ENCODE measurements around the gene PTPRU.

PTPRU gene

DNA sequence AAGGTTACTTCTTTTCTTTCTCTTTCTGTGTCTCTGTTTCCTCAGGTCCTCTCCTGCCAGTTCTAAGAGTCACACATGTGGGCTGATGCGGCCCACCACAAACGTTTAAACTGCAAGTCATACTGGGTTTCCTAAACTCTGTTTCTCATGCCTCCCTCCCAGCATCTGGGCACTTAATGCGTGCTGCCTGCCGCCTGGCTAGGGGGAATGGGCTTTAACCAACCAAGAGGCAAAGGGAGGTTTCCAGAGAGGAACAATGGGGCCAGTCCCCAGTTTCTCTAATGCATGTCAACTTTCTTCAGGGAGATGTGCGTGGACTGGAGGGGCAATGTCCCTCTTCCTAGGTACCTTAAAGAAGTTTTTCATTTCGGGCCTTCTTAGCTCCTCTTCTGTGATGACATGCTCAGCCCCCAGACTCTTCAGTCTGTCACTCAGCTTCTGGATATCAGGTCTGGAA is 34.7 kb upstream of the PTPRU start:
- no peak overlapping the region for H3K4me2 ChIP-seq
- TF ChIP-seq Cebpa-rat (IDR thresholded peaks at IDR 0.05), result no peak
- H4K20me1 ChIP-seq, result peaks cover 20% of the 10 kb centered on the region; the same call in 1 of the 2 replicates
- H3K27ac ChIP-seq, result no peak overlapping the region
- H3K9me3 ChIP-seq, result no peaks in the 10 kb centered on the region
- no peaks in the 10 kb centered on the region for H3K27me3 ChIP-seq
- H3K36me3 ChIP-seq, result peaks cover 96% of the 10 kb centered on the region
- no peak overlapping the region for H3K4me3 ChIP-seq
- peak overlapping the region; percentile 38 for H3K9ac ChIP-seq
- H3K4me1 ChIP-seq, result peaks cover 8% of the 10 kb centered on the region; the same call in 1 of the 2 replicates

DNA sequence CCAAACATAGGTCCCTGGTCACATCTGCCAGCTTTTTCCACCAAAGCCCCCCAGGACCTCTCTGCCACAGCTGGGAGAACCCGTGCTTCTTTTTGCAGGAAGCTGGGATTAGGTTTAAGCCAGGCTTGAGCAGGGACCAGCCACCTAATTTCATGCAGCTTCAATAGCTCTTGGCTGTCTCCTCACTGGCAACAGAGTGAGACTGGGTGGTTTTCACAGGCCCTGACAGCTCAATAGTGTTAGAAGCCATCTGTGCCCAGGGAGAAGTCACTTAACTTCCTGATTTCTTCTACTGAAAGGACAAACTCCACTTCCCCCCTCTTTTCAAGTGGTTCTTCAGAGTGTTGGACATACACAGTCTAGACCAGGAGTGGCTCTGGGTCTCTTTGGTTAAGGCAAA is 34.3 kb upstream of the PTPRU start:
- Histone ChIP-seq H3K4me1 (peaks cover 8% of the 10 kb centered on the region; the same call in 1 of the 2 replicates), H3K9me3 (no peaks in the 10 kb centered on the region), H3K4me2 (no peak overlapping the region), H3K9ac (peak overlapping the region; percentile 38), H3K4me3 (no peak overlapping the region), H3K36me3 (peaks cover 96% of the 10 kb centered on the region), H4K20me1 (peaks cover 20% of the 10 kb centered on the region; the same call in 1 of the 2 replicates), H3K27me3 (no peaks in the 10 kb centered on the region), H3K27ac (no peak overlapping the region)
- no peak for TF ChIP-seq Cebpa-rat (IDR thresholded peaks at IDR 0.05)

DNA sequence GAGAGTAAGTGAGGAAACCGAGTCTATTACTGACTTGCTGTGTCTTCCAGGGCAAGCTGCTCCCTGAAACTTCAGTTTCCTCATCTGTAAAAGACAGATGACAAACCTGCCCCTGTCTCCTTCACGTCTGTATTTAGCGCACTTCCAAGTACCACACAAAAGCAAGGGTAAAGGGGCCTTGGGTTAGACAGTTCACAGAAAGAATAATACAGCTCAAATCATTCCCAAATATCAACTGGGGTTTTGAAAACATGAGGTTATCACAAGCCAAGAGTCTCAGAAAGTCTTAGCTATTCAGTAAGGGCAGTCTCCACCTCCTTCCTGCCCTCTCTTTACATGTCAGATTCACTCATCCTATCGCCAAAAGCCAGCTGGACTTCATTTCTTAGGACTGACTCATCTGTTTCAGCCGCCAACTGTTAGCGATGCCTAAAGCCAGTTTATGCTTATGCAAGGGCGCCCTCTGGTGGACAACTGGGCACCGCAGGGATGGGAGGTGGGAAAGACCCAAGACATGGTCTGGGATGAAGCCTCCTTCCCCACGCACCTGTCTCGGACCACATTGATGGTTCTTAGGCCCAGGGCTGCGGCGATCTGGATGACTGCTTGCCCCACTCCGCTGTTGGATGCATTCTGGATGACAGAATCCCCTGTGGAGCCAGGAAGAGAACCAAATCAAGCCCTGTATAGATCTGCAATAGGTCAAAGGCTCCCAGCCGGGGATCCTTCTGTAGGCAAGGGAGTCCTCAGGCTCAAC is 33.6 kb upstream of the PTPRU start:
- no peak for TF ChIP-seq Cebpa-rat (IDR thresholded peaks at IDR 0.05)
- H3K36me3 ChIP-seq, result peaks cover 96% of the 10 kb centered on the region

DNA sequence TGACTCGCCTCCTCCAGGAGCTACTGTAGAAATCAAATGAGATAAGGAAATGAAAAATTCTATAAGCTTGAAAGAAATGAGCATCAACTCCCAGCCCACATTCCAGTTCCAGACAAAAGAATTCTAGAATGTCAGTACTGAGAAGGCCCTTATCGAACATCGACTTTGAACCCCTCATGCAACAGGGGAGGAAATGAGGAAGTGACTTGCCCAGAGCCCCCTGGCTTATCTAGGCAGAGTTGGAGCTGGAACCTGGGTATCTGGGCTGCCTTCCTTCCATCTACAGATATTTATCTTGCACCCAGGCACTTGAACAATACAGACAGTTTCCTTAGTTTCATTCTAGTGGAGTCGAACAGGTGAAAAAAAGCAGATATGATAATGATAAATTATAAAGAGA is 27.9 kb upstream of the PTPRU start:
- Histone ChIP-seq H3K9me3 (no peaks in the 10 kb centered on the region), H3K4me1 (no peaks in the 10 kb centered on the region), H3K36me3 (peaks cover 90% of the 10 kb centered on the region), H3K27me3 (no peaks in the 10 kb centered on the region), H4K20me1 (0 out of 2 replicates have a peak, but pooled peaks cover 4% of the 10 kb centered on the region), H3K27ac (no peak overlapping the region), H3K4me2 (no peak overlapping the region), H3K4me3 (no peak overlapping the region), H3K9ac (no peak overlapping the region)
- no peak for TF ChIP-seq Cebpa-rat (IDR thresholded peaks at IDR 0.05)

More for the DNA sequence above, 33.6 kb upstream of the PTPRU start:
- H3K9ac ChIP-seq, result peak overlapping the region; percentile 38; the same call in 1 of the 2 replicates
- no peak overlapping the region for H3K27ac ChIP-seq
- H3K27me3 ChIP-seq, result no peaks in the 10 kb centered on the region
- H3K4me1 ChIP-seq, result peaks cover 8% of the 10 kb centered on the region; the same call in 1 of the 2 replicates
- no peak overlapping the region; the same call in 1 of the 2 replicates for H3K4me2 ChIP-seq
- peaks cover 20% of the 10 kb centered on the region; the same call in 1 of the 2 replicates for H4K20me1 ChIP-seq
- H3K4me3 ChIP-seq, result no peak overlapping the region
- no peaks in the 10 kb centered on the region for H3K9me3 ChIP-seq

DNA sequence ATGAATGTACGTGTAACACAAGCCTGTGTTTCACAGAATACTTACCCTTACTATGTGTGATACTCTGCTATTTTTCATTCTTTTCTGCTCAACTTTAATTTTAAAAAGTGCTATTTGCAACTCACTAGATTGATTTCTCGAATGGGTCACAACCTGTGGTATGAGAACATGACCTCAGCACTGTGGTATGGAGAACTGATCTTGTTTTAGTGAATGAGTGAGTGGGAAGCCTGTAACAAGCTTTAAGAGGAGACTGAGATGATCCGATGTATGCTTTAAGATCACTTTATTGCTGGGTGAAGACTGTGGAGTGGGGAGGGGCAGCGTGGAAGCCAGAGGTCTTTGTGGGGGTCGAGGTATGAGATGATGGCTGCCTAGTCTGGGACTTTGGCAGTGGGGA is 27.1 kb upstream of the PTPRU start:
- Histone ChIP-seq H3K36me3 (peaks cover 91% of the 10 kb centered on the region), H3K4me3 (no peak overlapping the region), H3K27ac (no peak overlapping the region), H3K9me3 (no peaks in the 10 kb centered on the region), H3K9ac (no peak overlapping the region), H3K4me1 (no peaks in the 10 kb centered on the region), H4K20me1 (no peaks in the 10 kb centered on the region), H3K27me3 (no peaks in the 10 kb centered on the region), H3K4me2 (no peak overlapping the region)
- no peak for TF ChIP-seq Cebpa-rat (IDR thresholded peaks at IDR 0.05)

DNA sequence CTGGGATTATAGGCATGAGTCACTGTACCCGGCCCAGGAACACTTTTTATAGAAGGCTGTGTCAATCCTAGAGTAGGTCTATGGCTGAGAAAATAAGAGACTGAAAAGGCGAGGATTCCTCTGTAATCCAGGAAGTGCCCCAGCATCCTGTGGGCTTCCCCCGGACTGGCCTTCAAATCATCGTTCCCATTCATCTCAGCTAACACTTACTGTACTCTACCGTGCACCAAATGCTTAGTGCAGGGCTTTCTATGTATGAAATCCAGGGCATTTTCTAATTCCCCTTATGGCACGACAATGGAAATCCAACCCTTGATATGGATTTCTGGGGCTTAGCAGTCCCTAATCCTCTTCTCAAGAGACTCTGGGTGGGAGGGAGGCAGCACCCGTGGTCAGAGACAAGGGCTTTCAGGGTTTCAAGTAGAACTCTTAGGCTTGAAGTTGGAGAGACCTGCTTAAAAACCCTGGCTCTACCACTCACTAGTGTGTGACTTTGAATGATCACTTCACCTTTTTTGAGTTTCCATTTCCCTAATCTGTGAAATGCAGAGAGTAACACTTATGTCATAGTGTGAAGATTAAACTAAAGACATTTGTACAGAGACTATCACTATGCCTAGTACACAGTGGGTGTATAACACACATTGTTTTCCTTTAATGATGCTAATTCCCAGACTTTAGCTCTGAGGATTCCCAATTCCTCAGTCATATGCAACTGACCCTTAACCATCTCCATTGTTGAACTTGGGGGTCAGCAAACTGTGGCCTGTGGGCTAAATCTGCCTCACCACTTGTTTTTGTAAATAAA is 25.8 kb upstream of the PTPRU start:
- no peak for TF ChIP-seq Cebpa-rat (IDR thresholded peaks at IDR 0.05)
- H3K9ac ChIP-seq, result no peak overlapping the region
- H3K4me3 ChIP-seq, result no peak overlapping the region
- no peak overlapping the region for H3K27ac ChIP-seq
- no peaks in the 10 kb centered on the region for H3K9me3 ChIP-seq
- H3K27me3 ChIP-seq, result no peaks in the 10 kb centered on the region
- peaks cover 93% of the 10 kb centered on the region for H3K36me3 ChIP-seq
- no peaks in the 10 kb centered on the region for H4K20me1 ChIP-seq
- H3K4me1 ChIP-seq, result no peaks in the 10 kb centered on the region
- H3K4me2 ChIP-seq, result no peak overlapping the region

DNA sequence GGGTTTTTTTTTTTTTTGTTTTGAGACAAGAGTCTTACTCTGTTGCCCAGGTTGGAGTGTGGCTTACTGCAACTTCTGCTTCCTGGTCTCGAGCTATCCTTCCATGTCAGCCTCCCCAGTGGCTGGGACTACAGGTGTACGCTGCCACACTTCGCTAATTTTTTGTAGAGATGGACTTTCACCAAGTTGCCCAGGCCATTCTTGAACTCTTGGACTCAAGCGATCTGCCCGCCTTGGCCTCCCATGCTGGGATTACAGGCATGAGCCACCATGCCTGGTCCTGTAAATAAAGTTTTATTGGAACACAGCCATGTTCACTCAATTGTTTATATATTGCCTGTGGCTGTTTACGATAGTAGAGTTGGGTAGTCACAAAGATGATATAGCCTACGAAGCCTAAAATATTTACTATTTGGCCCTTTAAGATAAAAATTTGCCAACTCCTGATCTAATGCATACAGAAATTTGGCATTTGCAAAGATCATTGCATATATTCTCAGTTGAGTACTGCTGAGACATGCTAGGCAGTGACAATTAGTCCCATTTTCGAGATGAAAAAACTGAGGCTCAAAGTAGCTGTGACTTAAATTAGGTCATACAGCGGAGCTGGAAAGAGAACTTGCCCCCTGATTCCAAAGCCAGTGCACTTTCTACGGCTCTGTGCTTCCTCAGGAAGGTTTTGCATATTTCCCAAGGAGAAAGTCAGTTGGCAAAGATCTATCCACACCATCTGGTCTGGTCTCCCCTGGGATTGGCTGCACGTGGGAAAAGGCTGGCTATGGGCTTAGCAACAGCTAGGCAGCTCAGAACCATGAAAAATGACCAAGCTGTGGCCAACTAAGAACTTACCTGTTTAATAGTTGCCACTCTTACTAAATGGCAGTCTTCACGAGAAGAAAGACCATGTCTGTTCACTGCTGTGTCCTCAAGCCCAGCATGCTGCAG is 25.0 kb upstream of the PTPRU start:
- Histone ChIP-seq H4K20me1 (no peaks in the 10 kb centered on the region), H3K9ac (no peak overlapping the region), H3K27me3 (no peaks in the 10 kb centered on the region), H3K4me1 (no peaks in the 10 kb centered on the region), H3K9me3 (no peaks in the 10 kb centered on the region), H3K27ac (no peak overlapping the region), H3K36me3 (peaks cover 93% of the 10 kb centered on the region), H3K4me3 (no peak overlapping the region), H3K4me2 (no peak overlapping the region)
- no peak for TF ChIP-seq Cebpa-rat (IDR thresholded peaks at IDR 0.05)

DNA sequence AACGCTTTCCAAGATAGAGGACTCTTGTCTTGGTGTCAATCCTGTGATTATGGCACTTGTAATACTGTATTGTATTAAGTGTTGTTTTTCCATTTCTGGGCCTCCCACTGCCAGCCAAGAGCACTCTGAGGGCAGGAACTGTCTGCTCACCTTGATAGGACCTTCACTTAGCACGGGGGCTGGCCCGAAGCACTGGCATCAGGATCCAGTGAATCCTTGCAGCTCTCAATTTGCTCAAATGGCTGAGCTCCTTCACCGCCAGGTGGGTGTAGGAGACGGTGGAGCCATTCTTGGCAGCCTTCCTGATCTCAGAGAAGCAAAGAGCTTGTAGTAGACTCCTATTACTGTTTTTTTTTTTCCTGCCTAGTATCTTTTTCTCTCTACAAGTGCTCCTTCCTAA is 23.3 kb upstream of the PTPRU start:
- H4K20me1 ChIP-seq, result no peaks in the 10 kb centered on the region
- no peaks in the 10 kb centered on the region for H3K9me3 ChIP-seq
- no peak overlapping the region for H3K4me2 ChIP-seq
- no peak overlapping the region for H3K27ac ChIP-seq
- H3K4me1 ChIP-seq, result no peaks in the 10 kb centered on the region
- H3K4me3 ChIP-seq, result no peak overlapping the region
- TF ChIP-seq Cebpa-rat (IDR thresholded peaks at IDR 0.05), result no peak
- H3K27me3 ChIP-seq, result no peaks in the 10 kb centered on the region
- H3K9ac ChIP-seq, result no peak overlapping the region
- H3K36me3 ChIP-seq, result peaks cover 86% of the 10 kb centered on the region

DNA sequence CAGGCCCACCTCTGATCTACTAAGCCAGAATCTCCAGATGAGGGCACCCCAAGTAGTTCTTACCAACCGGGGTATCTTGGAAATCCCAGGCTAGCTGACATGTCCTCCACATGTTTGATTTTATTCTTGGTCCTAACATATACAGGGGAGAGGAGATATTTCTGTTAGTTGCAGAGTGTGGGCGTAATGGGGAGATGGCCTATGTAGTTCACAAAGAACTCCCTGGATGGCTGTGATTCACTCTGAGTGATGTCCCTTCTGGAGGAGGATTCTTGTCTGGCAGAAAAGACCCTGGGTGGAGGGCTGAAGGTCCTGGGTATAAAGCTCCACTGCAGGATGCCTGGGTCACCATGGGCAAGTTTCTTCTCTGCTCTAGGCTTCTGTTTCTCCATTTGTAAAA is 18.7 kb upstream of the PTPRU start:
- Histone ChIP-seq H3K27me3 (no peaks in the 10 kb centered on the region), H4K20me1 (peaks cover 33% of the 10 kb centered on the region), H3K36me3 (peaks cover 75% of the 10 kb centered on the region), H3K9ac (no peak overlapping the region), H3K4me2 (no peak overlapping the region), H3K27ac (no peak overlapping the region), H3K9me3 (no peaks in the 10 kb centered on the region), H3K4me3 (no peak overlapping the region), H3K4me1 (no peaks in the 10 kb centered on the region)
- no peak for TF ChIP-seq Cebpa-rat (IDR thresholded peaks at IDR 0.05)

All from BLaER1 (cell line).